HG03460 (cell line): Measurements from ENCODE around the gene NTRK1.

ENCODE experiments used
- ATAC-seq: cut with Tn5 transposase; IDR thresholded peaks from one replicate; pipeline ENCODE4 v1.9.1; 2021; ENCODE audit not compliant: unreplicated experiment

NTRK1 gene

GRCh38 chr1:156877433-156878170 lies 16.9 kb downstream of the NTRK1 start:
- ATAC-seq: no peak

GRCh38 chr1:156879876-156880275 lies 19.2 kb downstream of the NTRK1 start:
- ATAC-seq: no peak

- ATAC-seq: no peak
Measured at GRCh38 chr1:156880473-156880872, 19.8 kb downstream of the NTRK1 start.

GRCh38 chr1:156881101-156881500 lies 20.4 kb downstream of the NTRK1 start:
- ATAC-seq: no peak

- no peak for ATAC-seq
Measured at GRCh38 chr1:156881663-156882062, 21.0 kb downstream of the NTRK1 start.

- no peak for ATAC-seq
Measured at GRCh38 chr1:156882543-156882942, 21.9 kb downstream of the NTRK1 start.

GRCh38 chr1:156883919-156884318 lies 23.3 kb downstream of the NTRK1 start:
- no peak for ATAC-seq

- ATAC-seq: no peak
Measured at GRCh38 chr1:156884560-156885184, 24.0 kb downstream of the NTRK1 start.

- ATAC-seq: no peak
Measured at GRCh38 chr1:156885314-156885713, 24.6 kb downstream of the NTRK1 start.

GRCh38 chr1:156885880-156886355 lies 25.3 kb downstream of the NTRK1 start:
- no peak for ATAC-seq

GRCh38 chr1:156886583-156887281 lies 26.1 kb downstream of the NTRK1 start:
- ATAC-seq: no peak

- ATAC-seq: no peak
Measured at GRCh38 chr1:156887317-156887716, 26.7 kb downstream of the NTRK1 start.

- no peak for ATAC-seq
Measured at GRCh38 chr1:156887734-156888133, 27.1 kb downstream of the NTRK1 start.

- ATAC-seq: no peak
Measured at GRCh38 chr1:156889802-156890580, 29.3 kb downstream of the NTRK1 start.

- ATAC-seq: no peak
Measured at GRCh38 chr1:156892190-156893047, 31.8 kb downstream of the NTRK1 start.

GRCh38 chr1:156893048-156893953 lies 32.6 kb downstream of the NTRK1 start, which contains the start of gene PEAR1:
TSS of gene PEAR1 (plus strand) at chr1:156893718. CDS start at chr1:156903927, 10,209 bp downstream.
- no peak for ATAC-seq

GRCh38 chr1:156894001-156894400 lies 33.3 kb downstream of the NTRK1 start:
- ATAC-seq: no peak

- ATAC-seq: no peak
Measured at GRCh38 chr1:156894711-156895454, 34.2 kb downstream of the NTRK1 start.
